Lower leg skin (tissue), 4 donors: Measurements from ENCODE around the gene E2F1. TPM values are rescaled to one million over a fixed set of nuclear protein-coding genes. Genes with fewer than 3 reads are reported as not detected.

ENCODE experiments used
- DNase-seq, 2 donors: peaks; one replicate each; pipeline ENCODE4 v3.0.0-alpha.2; 2019; ENCODE audit warnings: low spot score in 2 of 2
- H3K4me3 ChIP-seq: fragments of 200-600 bp; sonication (generic); 2 replicates; pipeline ENCODE4 v1.5.1; 2017; ENCODE audit warnings: mild to moderate bottlenecking, low read depth; ENCODE audit not compliant: poor library complexity, severe bottlenecking
- CTCF ChIP-seq, 3 donors: fragments of 450-650 bp; IDR thresholded peaks; one replicate each; pipeline ENCODE4 v1.5.1; 2016; ENCODE audit warnings: antibody characterized with exemption in 3 of 3, mild to moderate bottlenecking in 3 of 3, moderate library complexity in 2 of 3
- POLR2A ChIP-seq, 2 donors: fragments of 450-650 bp; IDR thresholded peaks; one replicate each; pipeline ENCODE4 v1.6.1; 2016 to 2017; ENCODE audit warnings: antibody characterized with exemption in 2 of 2, mild to moderate bottlenecking in 1 of 2, moderate library complexity in 1 of 2
- WGBS, 2 donors: methylation state at CpG; one replicate each; pipeline ENCODE4 v1.1.5; 2018; 5-methylcytosine and 5-hydroxymethylcytosine counted together
- intact Hi-C: fragments of 100-400 bp; cut with DNase I; formaldehyde crosslinking; loops from one replicate; pipeline ENCODE4 v1.15.0; 2023; ENCODE audit warnings: low total_unique reads
- total RNA-seq, 4 donors: library from RNA; depleted of rRNA; stranded (reverse); fragments of >200 nt; gene quantifications; one replicate each; pipeline ENCODE4 v1.1.0, GENCODE V29; 2016

E2F1 gene
- total RNA-seq, 4 donors from 2014 or later = 1.4 to 6.3 (median 5.7) TPM

- DNase-seq = peak in 1 of 2 donors; percentile 94
Observed at GRCh38 chr20:33693741-33694638, 7.8 kb upstream of the E2F1 start.

GRCh38 chr20:33693289-33693688 is 7.1 kb upstream of the E2F1 start:
- H3K4me3 ChIP-seq = no peak overlapping the region
- intact Hi-C loops = no loop called here
- WGBS, 2 donors = 74 to 84% methylated on average over 5 of the region's 5 CpGs
- DNase-seq = no peak
- TF ChIP-seq CTCF (IDR thresholded peaks at IDR 0.05) (no peak), POLR2A (IDR thresholded peaks at IDR 0.05) (no peak)

More at GRCh38 chr20:33693741-33694638, 7.8 kb upstream of the E2F1 start:
- intact Hi-C loops = no loop called here
- WGBS, 2 donors = 46 to 60% methylated on average over 16 to 17 of the region's 17 CpGs
- TF ChIP-seq CTCF (IDR thresholded peaks at IDR 0.05) = no peak
- no peak for TF ChIP-seq POLR2A (IDR thresholded peaks at IDR 0.05)
- no peak overlapping the region for H3K4me3 ChIP-seq

- TF ChIP-seq POLR2A (IDR thresholded peaks at IDR 0.05) (no peak), CTCF (IDR thresholded peaks at IDR 0.05) (no peak)
- no peak for DNase-seq
- intact Hi-C loops = no loop called here
Observed at GRCh38 chr20:33689973-33690372, 3.8 kb upstream of the E2F1 start.

GRCh38 chr20:33689493-33689892 is 3.3 kb upstream of the E2F1 start:
- 96 to 100% methylated on average over 1 of the region's 1 CpG for WGBS, 2 donors
- TF ChIP-seq CTCF (IDR thresholded peaks at IDR 0.05) (no peak), POLR2A (IDR thresholded peaks at IDR 0.05) (no peak)
- intact Hi-C loops = no loop called here
- DNase-seq = no peak
- H3K4me3 ChIP-seq = no peak overlapping the region

More at GRCh38 chr20:33689973-33690372, 3.8 kb upstream of the E2F1 start:
- WGBS, 2 donors = 47 to 55% methylated on average over 4 of the region's 4 CpGs
- H3K4me3 ChIP-seq = no peak overlapping the region

GRCh38 chr20:33688938-33689424 is 2.8 kb upstream of the E2F1 start:
- H3K4me3 ChIP-seq = no peak overlapping the region
- WGBS, 2 donors = 94 to 95% methylated on average over 3 of the region's 3 CpGs
- intact Hi-C loops = no loop called here
- no peak for DNase-seq
- no peak for TF ChIP-seq POLR2A (IDR thresholded peaks at IDR 0.05)
- TF ChIP-seq CTCF (IDR thresholded peaks at IDR 0.05) = no peak
